HFF-Myc (cell line): ENCODE data around the gene ZFP36L1.

Experiments used
- DNase-seq: peaks from one replicate; pipeline ENCODE4 v3.0.0-alpha.2; 2011; ENCODE audit warnings: low read depth; ENCODE audit errors: extremely low read depth
- H3K4me3 ChIP-seq: replicated peaks from 2 replicates; pipeline ENCODE4 v1.5.1; 2011; ENCODE audit warnings: low read depth, mild to moderate bottlenecking, control low read depth, low read length
- TF ChIP-seq, protein P1 (sequence below): IDR thresholded peaks from 2 replicates; pipeline ENCODE4 v1.5.1; 2012; ENCODE audit warnings: mild to moderate bottlenecking, low read depth, low read length, control low read depth; ENCODE audit errors: missing control alignments

The ZFP36L1 gene

GRCh38 chr14:68822132-68822651 is 29.3 kb upstream of the ZFP36L1 start:
- TF ChIP-seq, protein P1, sequence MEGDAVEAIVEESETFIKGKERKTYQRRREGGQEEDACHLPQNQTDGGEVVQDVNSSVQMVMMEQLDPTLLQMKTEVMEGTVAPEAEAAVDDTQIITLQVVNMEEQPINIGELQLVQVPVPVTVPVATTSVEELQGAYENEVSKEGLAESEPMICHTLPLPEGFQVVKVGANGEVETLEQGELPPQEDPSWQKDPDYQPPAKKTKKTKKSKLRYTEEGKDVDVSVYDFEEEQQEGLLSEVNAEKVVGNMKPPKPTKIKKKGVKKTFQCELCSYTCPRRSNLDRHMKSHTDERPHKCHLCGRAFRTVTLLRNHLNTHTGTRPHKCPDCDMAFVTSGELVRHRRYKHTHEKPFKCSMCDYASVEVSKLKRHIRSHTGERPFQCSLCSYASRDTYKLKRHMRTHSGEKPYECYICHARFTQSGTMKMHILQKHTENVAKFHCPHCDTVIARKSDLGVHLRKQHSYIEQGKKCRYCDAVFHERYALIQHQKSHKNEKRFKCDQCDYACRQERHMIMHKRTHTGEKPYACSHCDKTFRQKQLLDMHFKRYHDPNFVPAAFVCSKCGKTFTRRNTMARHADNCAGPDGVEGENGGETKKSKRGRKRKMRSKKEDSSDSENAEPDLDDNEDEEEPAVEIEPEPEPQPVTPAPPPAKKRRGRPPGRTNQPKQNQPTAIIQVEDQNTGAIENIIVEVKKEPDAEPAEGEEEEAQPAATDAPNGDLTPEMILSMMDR, result no peak

DNA sequence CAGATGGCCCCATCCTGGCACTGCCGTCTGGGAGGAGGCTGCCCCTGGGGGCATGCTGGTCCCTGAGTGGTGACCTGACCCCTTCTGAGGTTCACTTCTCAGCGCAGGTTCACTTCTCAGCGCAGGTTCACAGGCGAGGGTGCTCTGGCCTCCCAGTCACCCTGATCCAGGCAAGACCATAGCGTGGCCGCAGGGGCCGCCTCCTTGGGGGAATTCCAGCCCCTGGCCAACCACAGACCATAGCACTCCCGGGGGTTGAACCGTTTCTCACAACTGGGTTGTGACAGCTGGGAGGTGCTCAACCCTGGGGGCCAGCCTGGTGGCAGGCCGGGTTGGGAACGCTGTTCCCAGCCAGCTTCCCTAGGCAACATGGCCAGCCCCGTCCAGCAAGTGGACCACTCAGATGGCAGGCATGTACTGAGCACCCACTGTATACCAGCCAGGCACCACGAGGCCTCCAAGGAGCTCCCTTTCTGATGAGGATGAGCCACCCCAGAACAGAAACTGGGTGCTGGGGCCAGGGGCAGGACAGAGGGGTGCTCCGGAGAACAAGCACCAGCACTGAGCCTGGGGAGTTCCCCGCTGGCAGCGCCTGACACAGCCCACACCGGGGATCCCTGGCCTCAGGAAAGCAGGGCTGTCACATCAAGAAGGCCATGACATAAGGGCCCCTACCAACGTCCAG is 28.3 kb upstream of the ZFP36L1 start:
- TF ChIP-seq, protein P1, result no peak

More at GRCh38 chr14:68822132-68822651, 29.3 kb upstream of the ZFP36L1 start:
- no peak overlapping the region for H3K4me3 ChIP-seq
- no peak for DNase-seq

DNA sequence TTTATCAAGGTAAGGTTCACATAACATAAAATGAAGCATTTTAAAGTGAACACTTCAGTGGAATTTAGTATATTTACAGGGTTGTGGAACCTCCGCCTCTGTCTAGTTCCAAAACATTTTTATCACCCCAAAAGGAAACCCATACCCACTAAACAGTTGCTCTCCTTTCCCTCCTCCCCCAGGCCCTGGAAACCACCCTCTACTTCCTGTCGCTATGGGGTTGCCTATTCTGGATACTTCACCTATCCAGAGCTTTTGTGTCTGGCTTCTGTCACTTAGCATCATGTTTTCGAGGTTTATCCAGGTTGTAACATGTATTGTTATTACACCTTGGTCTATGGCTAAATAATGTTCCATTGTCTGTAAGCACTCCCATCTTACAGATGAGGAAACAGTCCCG is 27.7 kb upstream of the ZFP36L1 start:
- H3K4me3 ChIP-seq, result no peak overlapping the region
- TF ChIP-seq, protein P1, result no peak
- no peak for DNase-seq

More for the DNA sequence above, 28.3 kb upstream of the ZFP36L1 start:
- no peak for DNase-seq
- H3K4me3 ChIP-seq, result no peak overlapping the region

GRCh38 chr14:68820119-68820518 is 27.3 kb upstream of the ZFP36L1 start:
- TF ChIP-seq, protein P1, result no peak
- DNase-seq, result no peak
- H3K4me3 ChIP-seq, result no peak overlapping the region

DNA sequence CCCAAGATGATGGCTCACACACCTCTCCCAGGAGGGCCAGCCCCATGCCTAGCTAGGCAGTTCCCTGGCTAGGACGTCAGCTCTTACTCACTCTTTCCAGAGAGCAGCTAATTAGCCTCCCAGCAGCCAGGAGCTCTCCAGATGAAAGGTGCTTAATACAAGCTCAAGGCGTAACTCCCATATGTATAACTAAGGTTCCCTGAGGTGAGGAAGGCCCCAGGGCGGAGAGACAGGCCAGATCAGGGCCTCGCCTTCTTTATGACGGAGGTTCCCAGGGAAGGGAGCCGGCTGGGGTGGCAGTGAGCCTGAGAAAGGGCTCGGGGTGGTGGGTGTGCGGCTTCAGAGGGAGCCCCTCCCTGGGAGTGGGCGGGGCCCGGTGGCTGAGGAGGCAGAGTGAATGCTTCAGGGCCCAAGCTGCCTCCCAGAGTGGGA is 26.4 kb upstream of the ZFP36L1 start:
- DNase-seq, result no peak
- TF ChIP-seq, protein P1, result no peak
- no peak overlapping the region for H3K4me3 ChIP-seq

- no peak overlapping the region for H3K4me3 ChIP-seq
- DNase-seq, result no peak
- TF ChIP-seq, protein P1, result no peak
Observed at GRCh38 chr14:68817506-68818212, 24.8 kb upstream of the ZFP36L1 start.
